ENCODE results near the gene LIN7B.
"Not testable (repeated sequence)": the region's sequence is repeated elsewhere in the genome, so short reads cannot be mapped to it uniquely, and the experiment has no call there.

The LIN7B gene

GRCh38 chr19:49113762-49114629 lies at the start of gene LIN7B:
TSS of gene LIN7B (plus strand) at chr19:49114370. CDS start at chr19:49114405, 35 bp downstream.
- DNase-seq = peak; percentile 28 to 38

- no peak for DNase-seq
Observed at GRCh38 chr19:49064768-49065611, 49.2 kb upstream of the LIN7B start, which contains the start of gene NTF4. TSS of gene NTF4 (minus strand) at chr19:49064818. CDS start at chr19:49061997, 2,821 bp downstream.

DNA sequence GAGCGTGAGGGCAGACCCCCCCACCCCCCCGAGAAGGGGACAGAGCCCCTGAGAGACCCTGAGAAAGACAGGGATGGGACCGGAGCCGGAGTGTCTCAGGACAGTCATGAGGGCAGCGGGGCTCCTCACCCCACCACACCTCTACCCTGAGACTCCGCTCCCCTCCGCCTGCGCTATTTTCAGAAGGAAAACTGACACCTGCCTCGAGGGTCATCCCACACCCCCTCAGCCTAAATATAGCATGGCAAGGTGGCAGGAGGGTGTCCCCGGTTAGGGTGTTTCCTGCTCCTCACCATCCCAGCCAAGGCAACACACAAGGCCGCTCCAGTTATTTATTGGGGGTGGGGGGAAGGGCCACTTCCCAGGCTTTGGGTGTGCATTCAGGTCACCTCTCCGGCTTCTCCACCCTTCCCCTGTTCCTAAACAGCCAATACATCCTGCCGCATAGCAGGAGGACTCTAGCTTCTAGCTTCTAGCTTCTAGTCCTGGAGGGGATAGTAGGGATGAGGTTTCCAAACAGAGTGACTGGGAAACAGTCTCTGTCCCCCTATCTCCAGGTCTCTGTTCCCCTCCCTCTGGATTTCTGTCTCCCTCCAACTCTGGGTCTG lies 48.2 kb upstream of the LIN7B start:
- no peak for DNase-seq

DNA sequence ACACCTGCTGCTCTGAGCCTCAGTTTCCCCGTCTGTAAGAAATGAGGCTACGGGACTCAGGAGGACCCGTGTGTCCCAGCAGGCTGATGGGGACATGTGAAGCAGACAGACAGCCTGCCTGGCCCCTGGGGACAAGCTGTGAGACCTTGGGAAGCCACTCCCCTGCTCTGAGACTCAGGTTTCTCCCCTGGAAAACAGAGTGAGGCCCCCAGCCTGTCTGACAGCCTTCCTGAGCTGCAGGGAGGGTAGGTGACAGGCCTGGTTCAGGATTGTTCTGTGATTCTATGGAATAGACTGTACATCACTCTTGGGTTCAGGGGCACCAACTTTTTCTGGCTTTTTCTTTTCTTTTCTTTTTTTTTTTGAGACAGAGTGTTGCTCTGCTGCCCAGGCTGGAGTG lies 46.6 kb upstream of the LIN7B start:
- DNase-seq = no peak

GRCh38 chr19:49069026-49069425 lies 45.1 kb upstream of the LIN7B start:
- DNase-seq = no peak

GRCh38 chr19:49070416-49070815 lies 43.8 kb upstream of the LIN7B start:
- no peak for DNase-seq

DNA sequence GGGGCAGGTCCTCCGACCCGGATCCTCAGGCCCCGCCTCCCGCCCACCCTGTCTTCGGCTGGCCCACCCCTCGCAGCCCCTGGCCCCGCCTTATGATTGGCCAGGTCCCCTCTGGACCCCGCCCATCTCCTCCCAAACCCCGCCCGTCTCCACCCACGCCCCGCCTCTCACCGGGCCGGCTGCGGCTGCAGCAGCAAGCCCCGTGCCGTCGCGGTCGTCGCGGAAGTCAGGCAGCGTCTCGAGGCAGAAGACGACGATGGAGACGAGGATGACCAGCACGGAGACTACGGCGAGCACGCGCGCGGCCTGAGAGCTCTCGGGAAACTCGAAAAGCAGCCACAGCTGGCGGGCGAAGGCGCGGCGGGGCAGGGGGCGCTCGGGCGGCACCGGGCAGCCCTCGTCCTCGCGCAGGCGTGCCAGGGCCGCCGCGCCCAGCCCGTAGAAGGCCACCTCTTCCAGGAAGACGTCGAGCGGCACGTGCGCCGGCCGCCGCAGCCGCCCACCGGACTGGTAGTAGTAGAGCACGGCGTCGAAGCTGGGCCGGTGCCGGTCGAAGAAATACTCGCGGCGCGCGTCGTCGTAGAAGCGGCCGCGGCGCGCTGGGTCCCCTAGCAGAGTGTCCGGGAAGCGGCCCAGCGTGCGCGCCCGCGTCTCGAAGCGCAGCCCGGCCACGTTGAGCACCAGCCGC lies 42.2 kb upstream of the LIN7B start:
- no peak for DNase-seq

DNA sequence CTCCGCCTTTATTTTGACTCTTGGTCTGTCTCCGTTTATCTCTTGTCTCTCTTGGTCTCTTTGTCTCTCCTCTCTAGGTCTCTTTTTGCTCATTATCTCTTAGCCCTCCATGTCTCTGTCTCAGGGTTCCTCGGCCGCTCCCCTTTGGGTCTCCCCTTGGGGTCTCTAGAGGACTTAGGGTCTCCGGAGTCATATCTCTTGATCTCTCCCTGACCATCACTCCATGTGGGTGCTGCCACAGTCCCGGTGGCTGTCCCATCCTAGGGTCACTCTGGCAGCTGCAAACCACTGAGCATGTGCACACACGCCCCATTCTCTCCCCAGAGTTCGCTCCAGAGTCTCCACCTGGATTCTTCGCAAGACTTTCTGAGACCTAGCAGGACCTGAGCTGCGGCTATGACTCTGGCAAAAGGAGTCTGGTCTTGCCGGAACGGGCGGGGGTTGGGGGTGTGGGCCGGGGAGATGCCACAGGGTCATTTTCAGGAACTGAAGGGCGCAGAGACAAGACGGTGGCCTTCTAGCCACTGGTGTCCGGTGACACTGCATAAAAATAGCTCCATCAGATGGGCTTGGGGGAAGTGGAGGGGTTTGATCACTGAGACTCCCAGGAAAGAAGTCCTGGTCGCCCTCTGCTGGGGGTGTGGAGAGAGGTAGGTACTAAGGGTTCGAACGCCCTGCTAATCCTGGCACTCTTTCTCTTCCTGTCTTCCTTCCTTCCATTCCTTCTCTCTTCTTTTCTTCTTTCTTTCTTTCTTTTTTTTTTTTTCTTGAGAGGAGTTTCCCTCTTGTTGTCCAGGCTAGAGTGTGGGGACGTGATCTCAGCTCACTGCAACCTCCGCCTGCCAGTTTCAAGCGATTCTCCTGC lies 40.4 kb upstream of the LIN7B start:
- DNase-seq = no peak

DNA sequence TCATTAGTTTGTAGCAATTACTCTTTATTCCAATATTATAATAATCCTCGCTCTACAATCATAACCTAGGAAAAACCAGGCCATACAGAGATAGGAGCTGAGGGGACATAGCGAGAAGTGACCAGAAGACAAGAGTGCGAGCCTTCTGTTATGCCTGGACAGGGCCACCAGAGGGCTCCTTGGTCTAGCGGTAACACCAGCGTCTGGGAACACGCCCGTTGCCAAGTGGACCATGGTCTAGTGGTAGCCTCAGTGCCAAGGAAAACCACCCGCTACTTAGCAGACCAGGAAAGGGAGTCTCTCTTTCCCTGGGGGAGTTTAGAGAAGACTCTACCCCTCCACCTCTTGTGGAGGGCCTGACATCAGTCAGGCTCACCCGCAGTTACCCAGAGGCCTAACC lies 39.3 kb upstream of the LIN7B start:
- DNase-seq = not testable (repeated sequence)

- DNase-seq = no peak
Observed at GRCh38 chr19:49080392-49080791, 33.8 kb upstream of the LIN7B start.

DNA sequence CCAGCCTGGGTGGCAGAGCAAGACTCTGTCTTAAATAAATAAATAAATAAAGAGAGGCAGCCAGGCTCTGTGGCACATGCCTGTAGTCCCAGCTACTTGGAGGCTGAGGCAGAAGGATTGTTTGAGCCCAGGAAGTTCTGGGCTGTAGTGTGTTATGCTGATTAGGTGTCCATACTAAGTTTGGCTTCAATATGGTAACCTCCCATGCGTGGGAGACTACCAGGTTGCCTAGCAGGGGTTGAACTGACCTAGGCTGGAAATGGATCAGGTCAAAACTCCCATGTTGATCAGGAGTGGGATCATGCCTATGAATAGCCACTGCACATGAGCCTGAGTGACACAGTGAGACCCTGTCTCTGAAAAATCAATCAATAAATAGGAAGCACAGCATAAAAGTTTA lies 32.9 kb upstream of the LIN7B start:
- no peak for DNase-seq

GRCh38 chr19:49084206-49085019 lies 29.8 kb upstream of the LIN7B start:
- no peak for DNase-seq

DNA sequence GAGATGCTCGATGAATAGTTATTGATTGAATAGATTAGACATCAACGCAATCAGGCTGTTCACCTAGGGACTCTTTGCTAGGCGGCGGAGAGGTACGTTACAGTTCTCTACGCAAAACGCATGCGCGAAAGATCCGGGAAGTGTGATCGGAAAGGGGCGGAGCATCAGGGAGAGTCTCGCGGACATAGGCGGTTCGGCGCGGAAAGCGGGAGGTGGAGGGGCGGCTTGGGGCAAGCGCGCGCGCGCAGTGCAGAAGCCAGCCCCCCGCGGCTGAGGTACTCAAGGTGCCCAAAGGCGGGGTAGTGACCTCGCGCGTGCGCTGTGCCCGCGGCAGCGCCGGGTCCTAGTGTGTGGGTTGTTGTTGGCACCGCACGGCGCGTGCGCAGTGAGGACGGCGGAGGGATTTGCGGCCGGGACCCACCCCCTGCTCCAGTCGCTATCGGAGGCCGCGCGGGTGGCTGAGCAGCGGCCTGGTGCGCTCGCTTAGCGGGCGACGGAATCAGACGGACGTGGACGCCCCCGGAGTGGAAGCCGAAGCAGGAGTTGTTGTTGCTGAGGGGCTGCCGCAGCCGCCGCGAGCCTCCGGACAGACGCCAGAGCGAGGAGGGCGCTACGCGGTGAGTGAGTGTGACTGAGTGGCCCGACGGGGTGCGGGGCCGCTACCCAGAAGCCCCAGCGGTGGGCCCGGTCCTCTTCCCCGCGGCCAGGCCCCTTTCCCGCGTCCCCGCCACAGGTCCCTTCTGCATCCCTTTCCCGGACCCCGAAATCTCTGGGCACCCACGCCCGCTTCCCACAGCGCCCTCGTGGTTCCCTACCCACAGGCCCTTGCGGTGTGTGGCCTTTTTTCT lies 28.9 kb upstream of the LIN7B start, which contains the start of gene SNRNP70:
Gene SNRNP70, plus strand, starts transcription at position 432 of the 848 bp plus-strand sequence. CDS start 964 bp downstream, outside the sequence.
- DNase-seq = peak; percentile 95 to 99

- no peak for DNase-seq
Observed at GRCh38 chr19:49085868-49086232, 28.3 kb upstream of the LIN7B start.

- DNase-seq = no peak
Observed at GRCh38 chr19:49086296-49086695, 27.9 kb upstream of the LIN7B start.

DNA sequence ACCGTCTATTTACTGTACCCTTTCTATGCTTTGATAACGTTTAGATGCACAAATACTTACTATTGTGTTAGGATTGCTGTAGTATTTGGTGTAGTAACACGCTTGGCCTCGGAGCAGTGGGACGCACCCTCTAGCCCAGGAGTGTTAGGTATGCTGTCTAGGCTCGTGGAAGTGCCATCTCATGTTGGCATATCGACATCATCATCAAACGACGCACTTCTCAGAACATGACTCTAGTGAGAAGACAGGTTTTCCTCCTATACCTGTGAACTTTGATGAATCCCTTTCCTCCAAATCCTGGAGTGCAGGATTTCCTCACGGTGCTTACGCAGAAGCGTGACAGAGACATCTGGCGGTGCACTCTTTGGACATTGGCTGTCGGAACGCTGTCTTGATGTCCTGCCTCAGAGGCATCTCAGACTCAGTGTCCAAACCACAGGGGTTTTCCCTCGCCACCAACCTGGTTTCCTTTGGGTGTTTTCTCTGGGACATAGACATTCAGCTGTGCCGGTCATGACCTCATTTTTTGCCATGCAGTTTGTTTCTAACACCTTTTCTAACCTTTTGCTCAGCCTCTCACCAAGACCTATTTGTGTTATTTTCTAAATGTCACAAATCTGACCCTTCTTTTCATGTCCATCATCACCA lies 22.7 kb upstream of the LIN7B start:
- no peak for DNase-seq

DNA sequence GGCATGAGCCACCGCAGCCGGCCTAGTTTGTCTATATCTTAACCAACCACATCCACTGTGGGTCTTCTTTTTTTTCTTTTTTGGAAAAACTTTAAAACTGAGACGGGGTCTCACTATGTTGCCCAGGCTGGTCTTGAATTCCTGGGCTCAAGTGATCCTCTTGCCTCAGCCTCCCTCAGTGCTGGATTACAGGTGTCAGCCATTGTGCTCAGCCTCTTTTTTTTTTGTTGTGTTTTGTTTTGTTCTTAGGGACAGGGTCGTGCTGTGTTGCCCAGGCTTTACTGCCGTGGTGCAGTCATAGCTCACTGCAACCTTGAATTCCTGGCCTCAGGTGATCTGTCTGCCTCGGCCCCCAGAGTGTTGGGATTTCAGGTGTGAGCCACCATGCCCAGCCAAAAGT lies 21.5 kb upstream of the LIN7B start:
- DNase-seq = no peak

- no peak for DNase-seq
Observed at GRCh38 chr19:49094505-49095482, 19.4 kb upstream of the LIN7B start.
